A673 (cell line): ENCODE results near the gene GPR61.

Source experiments
- EZH2 ChIP-seq: fragments of 200-600 bp; sonication (generic); IDR thresholded peaks from 2 replicates; pipeline ENCODE4 v1.6.1; 2017; ENCODE audit warnings: borderline replicate concordance, low read depth, mild to moderate bottlenecking, mixed read lengths, antibody characterized with exemption, low read length; ENCODE audit not compliant: poor library complexity, severe bottlenecking
- TF ChIP-seq, protein P1 (sequence below): fragments of 300-800, 200-600 bp; sonication (generic); conservative IDR thresholded peaks from 2 replicates; pipeline ENCODE4 v1.5.1; 2017; ENCODE audit warnings: low read depth, mild to moderate bottlenecking, antibody characterized with exemption, low read length, moderate library complexity, mixed read lengths

- TF ChIP-seq, protein P1, sequence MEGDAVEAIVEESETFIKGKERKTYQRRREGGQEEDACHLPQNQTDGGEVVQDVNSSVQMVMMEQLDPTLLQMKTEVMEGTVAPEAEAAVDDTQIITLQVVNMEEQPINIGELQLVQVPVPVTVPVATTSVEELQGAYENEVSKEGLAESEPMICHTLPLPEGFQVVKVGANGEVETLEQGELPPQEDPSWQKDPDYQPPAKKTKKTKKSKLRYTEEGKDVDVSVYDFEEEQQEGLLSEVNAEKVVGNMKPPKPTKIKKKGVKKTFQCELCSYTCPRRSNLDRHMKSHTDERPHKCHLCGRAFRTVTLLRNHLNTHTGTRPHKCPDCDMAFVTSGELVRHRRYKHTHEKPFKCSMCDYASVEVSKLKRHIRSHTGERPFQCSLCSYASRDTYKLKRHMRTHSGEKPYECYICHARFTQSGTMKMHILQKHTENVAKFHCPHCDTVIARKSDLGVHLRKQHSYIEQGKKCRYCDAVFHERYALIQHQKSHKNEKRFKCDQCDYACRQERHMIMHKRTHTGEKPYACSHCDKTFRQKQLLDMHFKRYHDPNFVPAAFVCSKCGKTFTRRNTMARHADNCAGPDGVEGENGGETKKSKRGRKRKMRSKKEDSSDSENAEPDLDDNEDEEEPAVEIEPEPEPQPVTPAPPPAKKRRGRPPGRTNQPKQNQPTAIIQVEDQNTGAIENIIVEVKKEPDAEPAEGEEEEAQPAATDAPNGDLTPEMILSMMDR: no peak
- no peak for TF ChIP-seq EZH2
Measured at GRCh38 chr1:109523706-109524105, 16.0 kb upstream of the GPR61 start.
